OCI-LY1 (cell line): ENCODE results near the gene ICAM4.

Source experiments
- H2AFZ ChIP-seq: fragments of 200-600 bp; sonication (generic), shearing (Covaris generic); 2 replicates; pipeline ENCODE4 v1.6.0; 2014; ENCODE audit warnings: antibody characterized with exemption, mild to moderate bottlenecking, low read length
- H3F3A ChIP-seq: fragments of 200-600 bp; sonication (generic), shearing (Covaris generic); 2 replicates; pipeline ENCODE4 v1.6.0; 2014; ENCODE audit warnings: mild to moderate bottlenecking, antibody characterized with exemption, low read length, moderate library complexity; ENCODE audit not compliant: insufficient read depth
- H3K27ac ChIP-seq: fragments of 200-600 bp; sonication (generic); 2 replicates; pipeline ENCODE4 v1.5.1; 2014; ENCODE audit warnings: low read length, mixed run types, mild to moderate bottlenecking, low read depth; ENCODE audit not compliant: poor library complexity, severe bottlenecking
- H3K27me3 ChIP-seq: fragments of 200-600 bp; sonication (generic); 2 replicates; pipeline ENCODE4 v1.6.0; 2014; ENCODE audit warnings: antibody characterized with exemption, mild to moderate bottlenecking, low read length, moderate library complexity; ENCODE audit not compliant: insufficient read depth
- H3K36me3 ChIP-seq: fragments of 200-600 bp; sonication (generic); 2 replicates; pipeline ENCODE4 v1.6.1; 2014; ENCODE audit warnings: mild to moderate bottlenecking, antibody characterized with exemption, low read length, moderate library complexity, mixed read lengths; ENCODE audit not compliant: insufficient read depth
- H3K4me1 ChIP-seq: fragments of 200-600 bp; sonication (generic); 2 replicates; pipeline ENCODE4 v1.5.1; 2014; ENCODE audit warnings: mild to moderate bottlenecking, low read length, moderate library complexity; ENCODE audit not compliant: insufficient read depth, severe bottlenecking
- H3K4me2 ChIP-seq: fragments of 200-600 bp; sonication (generic), shearing (Covaris generic); 2 replicates; pipeline ENCODE4 v1.6.1; 2014; ENCODE audit warnings: low read length
- H3K4me3 ChIP-seq: fragments of 200-600 bp; sonication (generic); 2 replicates; pipeline ENCODE4 v1.5.1; 2014; ENCODE audit warnings: low read length, low read depth, mild to moderate bottlenecking, mixed read lengths; ENCODE audit not compliant: poor library complexity, severe bottlenecking
- H3K79me2 ChIP-seq: fragments of 200-600 bp; shearing (Covaris generic); 2 replicates; pipeline ENCODE4 v1.6.1; 2016; ENCODE audit warnings: mixed run types, low read length, mixed read lengths; ENCODE audit not compliant: insufficient read depth
- H3K9ac ChIP-seq: fragments of 200-600 bp; sonication (generic), shearing (Covaris generic); 2 replicates; pipeline ENCODE4 v1.6.1; 2014; ENCODE audit warnings: mild to moderate bottlenecking, low read length, mixed read lengths
- H3K9me2 ChIP-seq: fragments of 200-600 bp; sonication (generic), shearing (Covaris generic); 2 replicates; pipeline ENCODE4 v1.6.1; 2014; ENCODE audit warnings: low read depth, mild to moderate bottlenecking, low read length, mixed read lengths
- H3K9me3 ChIP-seq: fragments of 200-600 bp; shearing (Covaris generic); 2 replicates; pipeline ENCODE4 v1.6.1; 2014; ENCODE audit warnings: low read length, mixed read lengths
- H4K20me1 ChIP-seq: fragments of 200-600 bp; sonication (generic), shearing (Covaris generic); 2 replicates; pipeline ENCODE4 v1.6.0; 2016; ENCODE audit warnings: mild to moderate bottlenecking, low read length; ENCODE audit not compliant: insufficient read depth
- CTCF ChIP-seq: fragments of 200-600 bp; sonication (generic), shearing (Covaris generic); IDR thresholded peaks from 2 replicates; pipeline ENCODE4 v1.5.1; 2017; ENCODE audit warnings: mild to moderate bottlenecking, antibody characterized with exemption, low read length, moderate library complexity, mixed read lengths
- EZH2 ChIP-seq: fragments of 200-600 bp; sonication (generic), shearing (Covaris generic); IDR thresholded peaks from 2 replicates; pipeline ENCODE4 v1.8.0; 2017; ENCODE audit warnings: borderline replicate concordance, mixed run types, mild to moderate bottlenecking, antibody characterized with exemption, low read length, moderate library complexity, mixed read lengths

The ICAM4 gene

GRCh38 chr19:10295847-10296591 is 9.3 kb downstream of the ICAM4 start:
- H3K36me3 ChIP-seq: no peaks in the 10 kb centered on the region
- H3K4me2 ChIP-seq: peak overlapping the region; percentile 60
- H3K27ac ChIP-seq: no peak overlapping the region
- H3K4me1 ChIP-seq: peaks cover 23% of the 10 kb centered on the region
- H3K9me3 ChIP-seq: no peaks in the 10 kb centered on the region
- TF ChIP-seq EZH2: no peak
- no peak for TF ChIP-seq CTCF
- H2AFZ ChIP-seq: peak overlapping the region; percentile 28; the same call in 1 of the 2 replicates
- H3K79me2 ChIP-seq: no peaks in the 10 kb centered on the region
- no peaks in the 10 kb centered on the region for H3F3A ChIP-seq
- H3K9me2 ChIP-seq: no peaks in the 10 kb centered on the region
- H3K9ac ChIP-seq: peak overlapping the region; percentile 10; the same call in 1 of the 2 replicates
- no peaks in the 10 kb centered on the region for H4K20me1 ChIP-seq
- no peaks in the 10 kb centered on the region; the same call in 1 of the 2 replicates for H3K27me3 ChIP-seq
- peak overlapping the region; percentile 52 for H3K4me3 ChIP-seq

- Histone ChIP-seq H4K20me1 (no peaks in the 10 kb centered on the region), H3K4me3 (no peak overlapping the region), H2AFZ (no peak overlapping the region), H3K79me2 (no peaks in the 10 kb centered on the region), H3K9ac (no peak overlapping the region), H3K9me3 (no peaks in the 10 kb centered on the region), H3K4me2 (no peak overlapping the region), H3K9me2 (no peaks in the 10 kb centered on the region), H3F3A (no peaks in the 10 kb centered on the region), H3K4me1 (peaks cover 10% of the 10 kb centered on the region), H3K27ac (no peak overlapping the region), H3K27me3 (no peaks in the 10 kb centered on the region; the same call in 1 of the 2 replicates), H3K36me3 (peaks cover 6% of the 10 kb centered on the region)
- TF ChIP-seq EZH2: no peak
- no peak for TF ChIP-seq CTCF
These were observed 13.0 kb downstream of the ICAM4 start for GRCh38 chr19:10299545-10300458.

- Histone ChIP-seq H3K27me3 (no peaks in the 10 kb centered on the region), H3K27ac (no peak overlapping the region), H3K9ac (no peak overlapping the region)
These were observed 18.5 kb downstream of the ICAM4 start for GRCh38 chr19:10305139-10305806.

More at GRCh38 chr19:10305139-10305806, 18.5 kb downstream of the ICAM4 start:
- no peak overlapping the region for H3K4me3 ChIP-seq
- TF ChIP-seq EZH2: no peak
- TF ChIP-seq CTCF: no peak
- no peaks in the 10 kb centered on the region for H3K4me1 ChIP-seq
- no peak overlapping the region for H3K4me2 ChIP-seq
- H3K9me3 ChIP-seq: no peaks in the 10 kb centered on the region
- H3K9me2 ChIP-seq: no peaks in the 10 kb centered on the region
- no peaks in the 10 kb centered on the region for H4K20me1 ChIP-seq
- peaks cover 18% of the 10 kb centered on the region for H3K36me3 ChIP-seq
- H3K79me2 ChIP-seq: no peaks in the 10 kb centered on the region
- no peaks in the 10 kb centered on the region for H3F3A ChIP-seq
- H2AFZ ChIP-seq: no peak overlapping the region
